Liver (tissue), 3 donors: ENCODE data around the gene FRMD4A.

Source experiments
- CTCF ChIP-seq: fragments of 150-350 bp; IDR thresholded peaks from 2 replicates; pipeline ENCODE4 v1.5.1; 2017; ENCODE audit warnings: improper control_type of control experiment, low read depth, low read length; ENCODE audit not compliant: missing input control
- FOXA1 ChIP-seq: IDR thresholded peaks from 2 replicates; pipeline ENCODE4 v1.6.1; 2016; ENCODE audit warnings: antibody characterized with exemption
- FOXA2 ChIP-seq: IDR thresholded peaks from 2 replicates; pipeline ENCODE4 v1.6.1; 2016; ENCODE audit warnings: antibody characterized with exemption
- GABPA ChIP-seq, 2 donors: IDR thresholded peaks in 1 of 2; conservative IDR thresholded peaks in 1 of 2; 2 replicates each; pipeline ENCODE4 v1.6.1; 2016; ENCODE audit warnings: antibody characterized with exemption in 2 of 2, mild to moderate bottlenecking in 1 of 2, moderate library complexity in 1 of 2
- JUND ChIP-seq, 2 donors: IDR thresholded peaks; 2 replicates each; pipeline ENCODE4 v1.6.1; 2016; ENCODE audit warnings: antibody characterized with exemption in 2 of 2
- MAX ChIP-seq: IDR thresholded peaks from 2 replicates; pipeline ENCODE4 v1.6.1; 2016; ENCODE audit warnings: antibody characterized with exemption
- RAD21 ChIP-seq, 2 donors: IDR thresholded peaks; 2 replicates each; pipeline ENCODE4 v1.6.1; 2016; ENCODE audit warnings: antibody characterized with exemption in 2 of 2, mild to moderate bottlenecking in 2 of 2
- REST ChIP-seq: IDR thresholded peaks from 2 replicates; pipeline ENCODE4 v1.6.1; 2016; ENCODE audit warnings: antibody characterized with exemption, mild to moderate bottlenecking
- RXRA ChIP-seq, 2 donors: IDR thresholded peaks; 2 replicates each; pipeline ENCODE4 v1.6.1; 2017 to 2018; ENCODE audit warnings: antibody characterized with exemption in 2 of 2, mild to moderate bottlenecking in 1 of 2
- SP1 ChIP-seq: IDR thresholded peaks from 2 replicates; pipeline ENCODE4 v1.6.1; 2018; ENCODE audit warnings: antibody characterized with exemption, mild to moderate bottlenecking
- TAF1 ChIP-seq: conservative IDR thresholded peaks from 2 replicates; pipeline ENCODE4 v1.6.1; 2016; ENCODE audit warnings: antibody characterized with exemption, mild to moderate bottlenecking
- donor health status: healthy.
- donor health status: healthy.

- TF ChIP-seq JUND (IDR thresholded peaks at IDR 0.05) (no peak), FOXA1 (no peak), CTCF (no peak), RAD21 (IDR thresholded peaks at IDR 0.05) (no peak), MAX (no peak), TAF1 (no peak), RXRA (IDR thresholded peaks at IDR 0.05) (no peak), REST (no peak), SP1 (no peak), FOXA2 (no peak), GABPA (IDR thresholded peaks at IDR 0.05 in 1 of 2, conservative IDR thresholded peaks at IDR 0.05 in 1 of 2) (no peak)
These were observed 510.4 kb downstream of the FRMD4A start for GRCh38 chr10:13820119-13820963.
